ENCODE results near the gene POLR2A.
A peak's percentile ranks its signal among the peaks of the same experiment; 100 is the strongest.

Gene POLR2A

DNA sequence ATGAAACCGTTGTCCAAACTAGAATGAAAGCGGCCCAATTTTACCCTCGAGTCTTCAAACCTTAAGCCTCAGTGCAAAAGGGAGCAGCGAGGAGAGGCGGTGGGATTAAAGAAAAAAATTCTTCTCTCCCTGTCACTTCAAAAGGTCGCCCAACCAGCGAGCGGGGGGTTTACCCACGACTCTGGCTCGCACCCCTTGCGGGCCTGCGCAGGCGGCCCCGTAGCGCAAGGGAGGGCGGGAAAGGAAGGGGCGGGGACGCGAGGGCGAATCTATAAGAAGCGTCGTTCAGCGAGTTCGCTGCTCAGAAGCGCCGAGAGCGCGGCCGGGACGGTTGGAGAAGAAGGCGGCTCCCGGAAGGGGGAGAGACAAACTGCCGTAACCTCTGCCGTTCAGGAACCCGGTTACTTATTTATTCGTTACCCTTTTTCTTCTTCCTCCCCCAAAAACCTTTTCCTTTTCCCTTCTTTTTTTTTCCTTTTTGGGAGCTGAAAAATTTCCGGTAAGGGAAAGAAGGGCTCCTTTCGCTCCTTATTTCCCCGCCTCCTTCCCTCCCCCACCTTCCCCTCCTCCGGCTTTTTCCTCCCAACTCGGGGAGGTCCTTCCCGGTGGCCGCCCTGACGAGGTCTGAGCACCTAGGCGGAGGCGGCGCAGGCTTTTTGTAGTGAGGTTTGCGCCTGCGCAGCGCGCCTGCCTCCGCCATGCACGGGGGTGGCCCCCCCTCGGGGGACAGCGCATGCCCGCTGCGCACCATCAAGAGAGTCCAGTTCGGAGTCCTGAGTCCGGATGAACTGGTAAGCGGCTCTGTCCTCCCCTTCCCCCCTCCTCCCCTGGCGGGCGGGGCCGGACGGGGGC lies at the start of gene POLR2A:
Gene POLR2A (plus strand): TSS at position 300 of the 852 bp plus-strand sequence.
- Histone ChIP-seq H3K4me3 (peak within 1 kb of the TSS; percentile 73), H3K27ac (peak within 1 kb of the TSS; percentile 93 to 98)
- TF ChIP-seq, protein P1, sequence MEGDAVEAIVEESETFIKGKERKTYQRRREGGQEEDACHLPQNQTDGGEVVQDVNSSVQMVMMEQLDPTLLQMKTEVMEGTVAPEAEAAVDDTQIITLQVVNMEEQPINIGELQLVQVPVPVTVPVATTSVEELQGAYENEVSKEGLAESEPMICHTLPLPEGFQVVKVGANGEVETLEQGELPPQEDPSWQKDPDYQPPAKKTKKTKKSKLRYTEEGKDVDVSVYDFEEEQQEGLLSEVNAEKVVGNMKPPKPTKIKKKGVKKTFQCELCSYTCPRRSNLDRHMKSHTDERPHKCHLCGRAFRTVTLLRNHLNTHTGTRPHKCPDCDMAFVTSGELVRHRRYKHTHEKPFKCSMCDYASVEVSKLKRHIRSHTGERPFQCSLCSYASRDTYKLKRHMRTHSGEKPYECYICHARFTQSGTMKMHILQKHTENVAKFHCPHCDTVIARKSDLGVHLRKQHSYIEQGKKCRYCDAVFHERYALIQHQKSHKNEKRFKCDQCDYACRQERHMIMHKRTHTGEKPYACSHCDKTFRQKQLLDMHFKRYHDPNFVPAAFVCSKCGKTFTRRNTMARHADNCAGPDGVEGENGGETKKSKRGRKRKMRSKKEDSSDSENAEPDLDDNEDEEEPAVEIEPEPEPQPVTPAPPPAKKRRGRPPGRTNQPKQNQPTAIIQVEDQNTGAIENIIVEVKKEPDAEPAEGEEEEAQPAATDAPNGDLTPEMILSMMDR (IDR thresholded peaks at IDR 0.05): no peak
- peak; percentile 100 for DNase-seq (ENCODE audit: low spot score)

DNA sequence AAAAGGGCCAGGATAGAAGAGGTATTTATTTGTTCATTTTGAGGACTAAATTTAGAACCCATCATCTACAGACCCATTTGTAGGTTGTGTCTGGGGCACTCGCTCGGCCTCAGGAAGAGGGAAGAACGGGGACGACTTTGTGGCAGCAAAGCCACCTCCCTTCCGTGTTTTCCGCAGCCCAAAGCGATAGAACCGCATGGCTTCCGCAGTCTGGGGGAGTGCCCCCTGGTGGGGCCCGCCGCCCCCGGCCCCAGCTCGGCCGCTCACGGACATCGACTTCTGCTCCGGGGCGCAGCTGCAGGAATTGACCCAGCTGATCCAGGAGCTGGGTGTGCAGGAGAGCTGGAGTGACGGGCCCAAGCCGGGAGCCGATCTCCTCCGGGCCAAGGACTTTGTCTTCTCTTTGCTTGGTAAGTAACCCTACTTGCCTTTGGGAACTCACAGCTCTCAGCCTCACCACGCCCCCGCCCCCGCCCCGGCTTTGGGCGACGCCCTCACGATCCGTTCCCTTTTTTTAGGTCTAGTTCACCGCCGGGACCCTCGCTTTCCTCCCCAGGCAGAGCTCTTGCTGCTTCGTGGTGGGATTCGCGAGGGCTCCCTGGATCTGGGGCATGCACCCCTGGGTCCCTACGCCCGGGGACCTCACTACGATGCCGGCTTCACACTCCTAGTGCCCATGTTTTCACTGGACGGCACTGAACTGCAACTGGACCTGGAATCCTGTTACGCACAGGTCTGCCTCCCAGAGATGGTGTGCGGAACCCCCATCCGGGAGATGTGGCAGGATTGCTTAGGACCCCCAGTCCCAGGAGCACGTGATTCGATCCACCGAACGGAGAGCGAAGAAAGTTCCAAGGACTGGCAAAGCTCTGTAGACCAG lies 48.2 kb upstream of the POLR2A start:
- TF ChIP-seq, protein P1 (IDR thresholded peaks at IDR 0.05): no peak
- peak; percentile 85 for DNase-seq (ENCODE audit: low spot score)
- H3K4me3 ChIP-seq: peak overlapping the region; percentile 74
- H3K27ac ChIP-seq: peak overlapping the region in 1 of 2 donors; percentile 86

DNA sequence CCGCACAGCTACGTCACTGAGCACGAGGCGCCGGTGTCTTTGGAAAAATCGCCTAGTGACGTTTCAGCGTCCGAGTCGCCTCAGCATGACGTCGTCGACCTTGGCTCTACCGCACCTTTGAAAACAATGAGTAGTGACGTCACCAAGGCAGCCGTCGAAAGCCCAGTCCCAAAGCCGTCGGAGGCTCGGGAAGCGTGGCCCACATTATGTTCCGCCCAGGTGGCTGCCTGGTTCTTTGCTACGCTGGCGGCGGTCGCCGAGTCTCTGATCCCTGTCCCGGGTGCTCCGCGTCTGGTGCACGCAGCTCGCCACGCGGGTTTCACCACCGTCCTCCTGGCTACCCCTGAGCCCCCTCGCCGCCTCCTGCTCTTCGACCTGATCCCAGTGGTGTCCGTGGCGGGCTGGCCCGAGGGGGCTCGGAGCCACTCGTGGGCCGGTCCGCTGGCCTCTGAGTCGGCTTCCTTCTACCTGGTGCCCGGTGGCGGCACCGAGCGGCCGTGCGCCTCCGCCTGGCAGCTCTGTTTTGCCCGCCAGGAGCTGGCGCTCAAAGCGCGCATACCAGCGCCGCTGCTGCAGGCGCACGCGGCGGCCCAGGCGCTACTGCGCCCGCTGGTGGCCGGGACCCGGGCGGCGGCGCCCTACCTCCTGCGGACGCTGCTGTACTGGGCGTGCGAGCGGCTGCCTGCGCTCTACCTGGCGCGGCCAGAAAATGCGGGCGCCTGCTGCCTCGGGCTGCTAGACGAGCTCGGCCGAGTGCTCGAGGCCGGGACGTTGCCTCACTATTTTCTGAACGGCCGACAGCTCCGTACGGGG lies 47.4 kb upstream of the POLR2A start:
- TF ChIP-seq, protein P1 (IDR thresholded peaks at IDR 0.05): peak; percentile 80
- DNase-seq (ENCODE audit: low spot score): peak; percentile 84
- Histone ChIP-seq H3K4me3 (peak overlapping the region; percentile 74), H3K27ac (peak overlapping the region; percentile 40 to 86)

DNA sequence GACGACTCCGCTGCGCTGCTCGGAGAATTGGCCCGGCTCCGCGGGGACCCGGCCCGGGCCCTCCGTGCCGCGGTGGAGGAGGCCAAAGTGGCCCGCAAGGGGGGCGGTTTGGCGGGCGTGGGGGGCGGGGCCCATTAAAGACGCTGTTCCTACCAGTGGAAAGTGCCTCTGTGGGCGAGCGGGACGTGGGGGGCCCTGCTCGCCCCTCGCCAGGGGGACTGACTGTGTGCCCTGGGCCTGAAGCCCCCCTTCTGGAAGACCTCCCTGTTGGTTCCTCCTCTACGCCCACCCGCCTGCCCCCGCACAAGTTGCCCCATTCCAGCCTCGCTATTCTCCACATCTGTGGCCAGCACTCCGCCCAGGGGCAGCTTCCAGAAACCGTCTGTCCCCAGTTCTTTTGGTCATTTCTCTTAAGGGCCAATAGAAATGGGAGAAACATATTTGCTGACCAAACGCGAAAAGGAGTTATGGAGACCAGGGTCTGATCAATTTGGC lies 46.8 kb upstream of the POLR2A start:
- DNase-seq (ENCODE audit: low spot score): no peak
- Histone ChIP-seq H3K4me3 (peak overlapping the region; percentile 74), H3K27ac (peak overlapping the region in 1 of 2 donors; percentile 86)
- TF ChIP-seq, protein P1 (IDR thresholded peaks at IDR 0.05): peak; percentile 7

DNA sequence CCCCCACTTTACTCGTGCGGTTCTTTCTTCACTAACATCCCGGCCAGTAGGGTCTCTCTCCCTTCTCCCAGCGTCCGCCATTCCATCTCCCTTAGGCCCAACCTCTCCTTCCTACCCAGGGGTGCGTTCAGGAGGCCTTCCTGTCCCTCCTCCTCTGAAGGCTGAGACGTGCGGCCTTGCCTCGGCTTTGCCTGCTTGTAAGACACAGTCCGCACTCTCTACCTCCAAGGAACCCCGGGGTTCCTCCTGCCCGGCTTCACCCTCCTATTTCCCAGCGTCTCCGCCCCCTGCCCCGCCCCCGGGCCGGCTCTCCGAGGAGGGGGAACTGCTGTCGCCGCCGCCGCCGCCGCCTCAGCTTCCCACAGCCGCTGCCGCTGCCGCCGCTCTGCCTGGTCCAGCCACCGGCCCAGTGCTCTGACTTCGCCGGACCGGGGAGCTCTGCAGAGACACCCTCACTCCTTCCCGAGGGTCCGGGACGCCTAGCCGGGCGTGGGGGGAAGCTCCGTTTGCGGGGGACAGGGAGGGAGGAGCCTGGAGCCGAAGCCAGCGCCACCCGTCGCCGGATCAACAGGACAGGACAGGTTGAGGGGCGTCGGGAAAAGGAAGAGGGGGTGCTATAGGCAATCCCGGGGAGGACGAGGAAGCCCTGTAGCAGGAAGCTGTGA lies 46.1 kb upstream of the POLR2A start:
- no peak for DNase-seq (ENCODE audit: low spot score)
- Histone ChIP-seq H3K27ac (peak overlapping the region in 1 of 2 donors; percentile 86), H3K4me3 (peak overlapping the region; percentile 74)
- TF ChIP-seq, protein P1 (IDR thresholded peaks at IDR 0.05): no peak

Measured in coronary artery (tissue), 2 donors.